ENCODE results near the gene PCDH17. TPM values are rescaled to one million over a fixed set of nuclear protein-coding genes. Genes with fewer than 3 reads are reported as not detected.

The PCDH17 gene
- total and polyA plus RNA-seq, 2 donors (not counting 1 experiment from before 2014, with no cell fraction given), result 0.07 to 0.17 TPM

GRCh38 chr13:57629821-57630235, 1.7 kb upstream of the PCDH17 start:
- H3K9ac ChIP-seq (ENCODE audit: insufficient read depth, low read length), result no peak overlapping the region
- H3K79me2 ChIP-seq (ENCODE audit: control insufficient read depth, insufficient read depth, low read length), result no peaks in the 10 kb centered on the region
- H3K4me1 ChIP-seq (ENCODE audit: control insufficient read depth, extremely low read depth, insufficient read depth, low read length), result peaks cover 2% of the 10 kb centered on the region
- H3K4me2 ChIP-seq (ENCODE audit: extremely low read depth, insufficient read depth, low read length), result peak overlapping the region; percentile 73
- DNase-seq (ENCODE audit: low read depth in 2 of 2), result peak; percentile 93
- no peak overlapping the region for H2AFZ ChIP-seq (ENCODE audit: low read length)
- H3K4me3 ChIP-seq (replicated peaks in 1 of 4; ENCODE audit: control extremely low read depth in 1 of 4, insufficient read depth in 1 of 4, low read depth in 3 of 4, low read length in 4 of 4), result peak overlapping the region; percentile 5 to 89 (median 38)
- no peak overlapping the region for H3K27ac ChIP-seq (ENCODE audit: insufficient read depth, low read length)
- no peaks in the 10 kb centered on the region for H4K20me1 ChIP-seq (ENCODE audit: control insufficient read depth, extremely low read depth, insufficient read depth, low read length)
- H3K27me3 ChIP-seq (ENCODE audit: control insufficient read depth, insufficient read depth, low read length), result peaks cover 5% of the 10 kb centered on the region
- H3K36me3 ChIP-seq (ENCODE audit: control insufficient read depth, insufficient read depth, low read length), result no peaks in the 10 kb centered on the region
- TF ChIP-seq CTCF (conservative IDR thresholded peaks at IDR 0.05 in 1 of 2, IDR thresholded peaks at IDR 0.05 in 1 of 2; ENCODE audit: low read depth in 1 of 2, low read length in 2 of 2), result no peak
- peak; percentile 33 for TF ChIP-seq EZH2 (IDR thresholded peaks at IDR 0.05; ENCODE audit: low read length, missing control alignments)
- no peaks in the 10 kb centered on the region for H3K9me3 ChIP-seq (ENCODE audit: control insufficient read depth, insufficient read depth, low read depth, low read length)

- H3K4me2 ChIP-seq (ENCODE audit: extremely low read depth, insufficient read depth, low read length), result peak overlapping the region; percentile 45
- peak overlapping the region; percentile 66 for H2AFZ ChIP-seq (ENCODE audit: low read length)
- H3K36me3 ChIP-seq (ENCODE audit: control insufficient read depth, insufficient read depth, low read length), result no peaks in the 10 kb centered on the region
- H3K4me3 ChIP-seq (replicated peaks in 1 of 4; ENCODE audit: control extremely low read depth in 1 of 4, insufficient read depth in 1 of 4, low read depth in 3 of 4, low read length in 4 of 4), result peak overlapping the region; percentile 30 to 89 (median 52)
- no peaks in the 10 kb centered on the region for H3K9me3 ChIP-seq (ENCODE audit: control insufficient read depth, insufficient read depth, low read depth, low read length)
- peaks cover 2% of the 10 kb centered on the region for H3K4me1 ChIP-seq (ENCODE audit: control insufficient read depth, extremely low read depth, insufficient read depth, low read length)
- no peaks in the 10 kb centered on the region for H4K20me1 ChIP-seq (ENCODE audit: control insufficient read depth, extremely low read depth, insufficient read depth, low read length)
- H3K27me3 ChIP-seq (ENCODE audit: control insufficient read depth, insufficient read depth, low read length), result peaks cover 5% of the 10 kb centered on the region
- DNase-seq (ENCODE audit: low read depth in 2 of 2), result peak; percentile 21 to 83
- H3K9ac ChIP-seq (ENCODE audit: insufficient read depth, low read length), result no peak overlapping the region
- TF ChIP-seq CTCF (conservative IDR thresholded peaks at IDR 0.05 in 1 of 2, IDR thresholded peaks at IDR 0.05 in 1 of 2; ENCODE audit: low read depth in 1 of 2, low read length in 2 of 2), result no peak
- no peak for TF ChIP-seq EZH2 (IDR thresholded peaks at IDR 0.05; ENCODE audit: low read length, missing control alignments)
- no peak overlapping the region for H3K27ac ChIP-seq (ENCODE audit: insufficient read depth, low read length)
- H3K79me2 ChIP-seq (ENCODE audit: control insufficient read depth, insufficient read depth, low read length), result no peaks in the 10 kb centered on the region
Measured at GRCh38 chr13:57630661-57631595, 616 bp upstream of the PCDH17 start.

GRCh38 chr13:57632276-57633140, 964 bp downstream of the PCDH17 start:
- H4K20me1 ChIP-seq (ENCODE audit: control insufficient read depth, extremely low read depth, insufficient read depth, low read length), result no peaks in the 10 kb centered on the region
- H3K9ac ChIP-seq (ENCODE audit: insufficient read depth, low read length), result no peak overlapping the region
- H2AFZ ChIP-seq (ENCODE audit: low read length), result peak overlapping the region; percentile 66
- peak; percentile 31 to 51 for DNase-seq (ENCODE audit: low read depth in 2 of 2)
- TF ChIP-seq EZH2 (IDR thresholded peaks at IDR 0.05; ENCODE audit: low read length, missing control alignments) (no peak), CTCF (conservative IDR thresholded peaks at IDR 0.05 in 1 of 2, IDR thresholded peaks at IDR 0.05 in 1 of 2; ENCODE audit: low read depth in 1 of 2, low read length in 2 of 2) (no peak)
- peak overlapping the region; percentile 40 for H3K4me2 ChIP-seq (ENCODE audit: extremely low read depth, insufficient read depth, low read length)
- H3K27me3 ChIP-seq (ENCODE audit: control insufficient read depth, insufficient read depth, low read length), result peaks cover 5% of the 10 kb centered on the region
- no peaks in the 10 kb centered on the region for H3K9me3 ChIP-seq (ENCODE audit: control insufficient read depth, insufficient read depth, low read depth, low read length)
- H3K79me2 ChIP-seq (ENCODE audit: control insufficient read depth, insufficient read depth, low read length), result no peaks in the 10 kb centered on the region
- H3K4me3 ChIP-seq (replicated peaks in 1 of 4; ENCODE audit: control extremely low read depth in 1 of 4, insufficient read depth in 1 of 4, low read depth in 3 of 4, low read length in 4 of 4), result peak overlapping the region; percentile 30 to 89 (median 52)
- peaks cover 2% of the 10 kb centered on the region for H3K4me1 ChIP-seq (ENCODE audit: control insufficient read depth, extremely low read depth, insufficient read depth, low read length)
- H3K36me3 ChIP-seq (ENCODE audit: control insufficient read depth, insufficient read depth, low read length), result no peaks in the 10 kb centered on the region
- H3K27ac ChIP-seq (ENCODE audit: insufficient read depth, low read length), result no peak overlapping the region
